Measurements from ENCODE around the gene FREM1. TPM values are rescaled to one million over a fixed set of nuclear protein-coding genes. Genes with fewer than 3 reads are reported as not detected.

The FREM1 gene
- total and polyA plus RNA-seq, 5 donors = 3.8 to 8.7 (median 5.3) TPM

DNA sequence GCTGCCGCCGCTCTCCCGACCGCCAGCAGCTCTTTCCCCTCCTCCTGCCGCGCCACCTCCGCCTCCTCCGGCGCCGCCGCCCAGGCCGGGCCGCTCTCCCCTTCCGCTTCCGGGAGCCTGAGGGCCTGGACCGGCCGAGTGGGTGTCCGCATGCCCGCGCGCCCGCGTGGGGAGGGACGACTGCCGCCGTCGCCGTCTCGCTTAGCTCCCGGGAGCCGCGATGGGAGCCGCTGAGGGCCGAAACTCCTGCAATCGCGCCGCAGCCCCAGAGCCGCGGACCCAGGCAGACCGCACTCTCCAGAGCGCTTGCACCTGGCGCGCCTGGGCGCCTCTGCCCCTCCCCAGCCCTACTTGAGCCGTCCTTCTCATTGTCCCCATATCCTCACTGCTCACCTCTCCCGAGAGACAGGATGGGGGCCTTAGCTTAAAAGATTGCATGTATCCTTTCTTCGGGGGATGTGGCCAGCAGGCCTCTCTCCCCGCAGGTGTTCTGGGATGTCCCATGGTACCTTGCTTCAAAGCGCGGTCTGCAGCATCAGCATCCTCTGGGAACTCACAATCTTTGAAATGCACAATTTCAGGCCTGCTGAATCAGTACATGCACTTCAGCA, 216.9 kb downstream of the FREM1 start, which contains the start of gene ZDHHC21:
Gene ZDHHC21 (minus strand): TSS at position 182 of the 611 bp plus-strand sequence. CDS start 19,092 bp downstream, outside the sequence.
- intact Hi-C loops (cut with DNase I) = no loop called here

GRCh38 chr9:14692470-14693250, 217.6 kb downstream of the FREM1 start:
- no peaks in the 10 kb centered on the region for H3K27me3 ChIP-seq (ENCODE audit: control insufficient read depth, insufficient read depth)
- peak overlapping the region; percentile 90 for H3K4me3 ChIP-seq (ENCODE audit: low read length)
- H3K27ac ChIP-seq (ENCODE audit: low read length) = no peak overlapping the region
- peak in 1 of 3 donors; percentile 13 for DNase-seq
- ATAC-seq = no peak
- intact Hi-C loops (cut with DNase I) = no loop called here
- 1% methylated on average over 35 of the region's 35 CpGs for WGBS
- peaks cover 2% of the 10 kb centered on the region for H3K4me1 ChIP-seq (ENCODE audit: control insufficient read depth, insufficient read depth, low read length)
- H3K9me3 ChIP-seq (ENCODE audit: control insufficient read depth, low read length) = no peaks in the 10 kb centered on the region

More for the DNA sequence above, 216.9 kb downstream of the FREM1 start, which contains the start of gene ZDHHC21:
- DNase-seq = peak; percentile 82 to 92 (median 91)
- H3K4me3 ChIP-seq (ENCODE audit: low read length) = peak within 1 kb of the TSS; percentile 90
- peaks cover 2% of the 10 kb centered on the region for H3K4me1 ChIP-seq (ENCODE audit: control insufficient read depth, insufficient read depth, low read length)
- ATAC-seq = peak; percentile 99
- no peak within 1 kb of the TSS for H3K27ac ChIP-seq (ENCODE audit: low read length)
- H3K27me3 ChIP-seq (ENCODE audit: control insufficient read depth, insufficient read depth) = no peaks in the 10 kb centered on the region
- no peaks in the 10 kb centered on the region for H3K9me3 ChIP-seq (ENCODE audit: control insufficient read depth, low read length)
- 2% methylated on average over 50 of the region's 50 CpGs for WGBS

GRCh38 chr9:14690948-14691730, 219.1 kb downstream of the FREM1 start:
- Histone ChIP-seq H3K27me3 (ENCODE audit: control insufficient read depth, insufficient read depth) (no peaks in the 10 kb centered on the region), H3K4me3 (ENCODE audit: low read length) (no peak overlapping the region), H3K27ac (ENCODE audit: low read length) (no peak overlapping the region), H3K4me1 (ENCODE audit: control insufficient read depth, insufficient read depth, low read length) (peaks cover 2% of the 10 kb centered on the region), H3K9me3 (ENCODE audit: control insufficient read depth, low read length) (no peaks in the 10 kb centered on the region)
- DNase-seq = no peak
- intact Hi-C loops (cut with DNase I) = no loop called here
- no peak for ATAC-seq
- WGBS = 89% methylated on average over 7 of the region's 7 CpGs

- Histone ChIP-seq H3K4me3 (ENCODE audit: low read length) (no peak overlapping the region), H3K9me3 (ENCODE audit: control insufficient read depth, low read length) (no peaks in the 10 kb centered on the region), H3K4me1 (ENCODE audit: control insufficient read depth, insufficient read depth, low read length) (no peaks in the 10 kb centered on the region), H3K27ac (ENCODE audit: low read length) (no peak overlapping the region), H3K27me3 (ENCODE audit: control insufficient read depth, insufficient read depth) (no peaks in the 10 kb centered on the region)
- intact Hi-C loops (cut with DNase I) = no loop called here
- 87% methylated on average over 12 of the region's 12 CpGs for WGBS
- DNase-seq (peak in 1 of 3 donors; percentile 28), ATAC-seq (no peak)
These were observed 223.0 kb downstream of the FREM1 start for GRCh38 chr9:14687042-14687719.

GRCh38 chr9:14686168-14686567, 224.1 kb downstream of the FREM1 start:
- Histone ChIP-seq H3K27ac (ENCODE audit: low read length) (no peak overlapping the region), H3K27me3 (ENCODE audit: control insufficient read depth, insufficient read depth) (no peaks in the 10 kb centered on the region), H3K4me1 (ENCODE audit: control insufficient read depth, insufficient read depth, low read length) (no peaks in the 10 kb centered on the region), H3K4me3 (ENCODE audit: low read length) (no peak overlapping the region), H3K9me3 (ENCODE audit: control insufficient read depth, low read length) (no peaks in the 10 kb centered on the region)
- intact Hi-C loops (cut with DNase I) = no loop called here
- no peak for DNase-seq
- ATAC-seq = no peak

Other genes with a start within 250 kb of the FREM1 start
- 10 to 100 TPM in 3 of 4 donors, 1 to 10 TPM in 1; 9.0 to 11.7 (median 11.3) TPM for gene ZDHHC21, start 217.0 kb downstream of the FREM1 start, total RNA-seq
- 5.3 TPM for gene ZDHHC21, start 217.0 kb downstream of the FREM1 start, polyA plus RNA-seq
- gene CER1, start 187.7 kb downstream of the FREM1 start, total RNA-seq = not detected
- gene CER1, start 187.7 kb downstream of the FREM1 start, polyA plus RNA-seq = not detected

Measured in right cardiac atrium (tissue), 5 donors.